Coronary artery (tissue), 2 donors: ENCODE measurements around the gene ZNF579.
"Not testable (repeated sequence)": the region's sequence is repeated elsewhere in the genome, so short reads cannot be mapped to it uniquely, and the experiment has no call there.

ENCODE experiments used
- DNase-seq: peaks from one replicate; pipeline ENCODE4 v3.0.0-alpha.2; 2017; ENCODE audit warnings: low spot score
- H3K27ac ChIP-seq, 2 donors: fragments of 200-600 bp; sonication (generic); one replicate each; pipeline ENCODE4 v1.5.1; 2016 to 2019
- H3K4me3 ChIP-seq: fragments of 200-600 bp; sonication (generic); 2 replicates; pipeline ENCODE4 v1.5.1; 2016; ENCODE audit warnings: mild to moderate bottlenecking, moderate library complexity
- CTCF ChIP-seq: fragments of 200-600 bp; sonication (generic); IDR thresholded peaks from one replicate; pipeline ENCODE4 v1.5.1; 2019; ENCODE audit warnings: antibody characterized with exemption

Gene ZNF579

GRCh38 chr19:55586976-55587668 lies 6.5 kb upstream of the ZNF579 start:
- DNase-seq: peak; percentile 89
- TF ChIP-seq CTCF: no peak
- Histone ChIP-seq H3K27ac (peak overlapping the region in 1 of 2 donors; percentile 27), H3K4me3 (peak overlapping the region; percentile 63)

GRCh38 chr19:55585658-55586339 lies 5.2 kb upstream of the ZNF579 start:
- no peak for TF ChIP-seq CTCF
- DNase-seq: no peak
- peak overlapping the region; percentile 66 for H3K4me3 ChIP-seq
- H3K27ac ChIP-seq: peak overlapping the region; percentile 10 to 63

- no peak for TF ChIP-seq CTCF
- no peak overlapping the region for H3K4me3 ChIP-seq
- H3K27ac ChIP-seq: no peak overlapping the region
- no peak for DNase-seq
Measured at GRCh38 chr19:55584871-55585270, 4.2 kb upstream of the ZNF579 start.

DNA sequence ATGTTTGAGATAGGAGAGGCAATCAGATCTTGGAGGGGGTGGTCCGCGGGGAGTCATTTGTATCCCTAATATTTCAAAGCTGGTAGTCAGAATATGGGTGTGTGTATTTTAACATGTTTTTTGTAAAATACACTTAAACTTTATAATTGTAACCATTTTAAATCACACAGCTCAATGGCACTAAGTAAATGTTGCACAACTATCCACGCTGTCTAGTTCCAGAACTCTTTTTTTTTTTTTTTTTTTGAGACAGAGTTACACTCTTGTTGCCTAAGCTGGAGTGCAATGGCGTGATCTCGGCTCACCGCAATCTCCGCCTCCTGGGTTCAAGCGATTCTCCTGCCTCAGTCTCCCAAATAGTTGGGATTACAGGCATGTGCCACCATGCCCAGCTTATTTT lies 3.2 kb upstream of the ZNF579 start:
- H3K4me3 ChIP-seq, H3K27ac ChIP-seq, DNase-seq: not testable (repeated sequence)

DNA sequence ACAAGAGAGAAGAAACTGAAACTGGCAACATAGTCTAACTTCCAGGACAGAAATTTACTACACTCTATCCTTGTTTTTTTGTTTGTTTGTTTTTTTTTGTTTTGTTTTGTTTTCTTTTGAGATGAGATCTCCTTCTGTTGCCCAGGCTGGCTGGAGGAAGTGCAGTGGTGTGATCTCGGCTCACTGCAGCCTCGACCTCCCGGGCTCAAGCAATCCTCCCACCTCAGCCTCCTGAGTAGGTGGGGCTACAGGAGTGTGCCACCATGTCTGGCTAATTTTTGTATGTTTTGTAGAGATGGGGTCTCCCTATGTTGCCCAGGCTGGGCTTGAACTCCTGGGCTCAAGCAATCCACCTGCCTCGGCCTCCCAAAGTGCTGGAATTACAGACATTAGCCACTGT lies 1.6 kb upstream of the ZNF579 start:
- not testable (repeated sequence) for H3K4me3 ChIP-seq, H3K27ac ChIP-seq, DNase-seq

DNA sequence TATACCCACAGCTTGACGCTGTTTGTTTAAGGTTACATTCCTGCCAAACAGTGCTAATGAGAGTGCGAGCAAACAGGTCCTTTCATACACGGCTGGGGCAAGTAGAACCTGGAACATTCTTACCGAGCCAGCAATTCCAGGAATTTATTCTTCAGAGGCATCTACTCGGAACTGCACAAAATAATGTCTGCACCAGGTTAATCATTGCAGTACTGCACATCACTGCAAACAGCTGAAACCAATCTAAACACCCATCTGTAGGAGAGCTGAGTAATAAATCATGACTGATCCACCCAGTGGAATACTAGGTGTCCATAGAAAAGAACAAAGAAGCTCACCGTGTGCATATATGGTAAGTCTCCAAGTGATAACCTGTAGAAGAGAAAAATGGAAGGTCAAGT lies 1.2 kb upstream of the ZNF579 start:
- TF ChIP-seq CTCF: no peak
- no peak for DNase-seq
- no peak overlapping the region for H3K4me3 ChIP-seq
- no peak overlapping the region for H3K27ac ChIP-seq

GRCh38 chr19:55581145-55581822 lies 636 bp upstream of the ZNF579 start:
- peak overlapping the region; percentile 91 for H3K4me3 ChIP-seq
- TF ChIP-seq CTCF: no peak
- H3K27ac ChIP-seq: peak overlapping the region; percentile 93 to 95
- no peak for DNase-seq
